Activated CD4-positive, alpha-beta T cell treated with anti-CD3 and anti-CD28 coated beads, Interleukin-10, Interleukin-2, amounts not matched to agents 100 ng/mL and 50 ng/mL, durations not matched to agents 16 hours and 8 hours (primary cell): ENCODE data around the gene FOXC1.

Experiments used
- DNase-seq: peaks from one replicate; pipeline ENCODE4 v3.0.0-alpha.2; 2020

The FOXC1 gene

GRCh38 chr6:1609648-1610496 lies at the start of gene FOXC1:
Gene FOXC1 (plus strand): TSS chr6:1609915. CDS start chr6:1610446, 531 bp downstream.
- peak; percentile 64 for DNase-seq

- DNase-seq = no peak
Observed at GRCh38 chr6:1560281-1561058, 49.2 kb upstream of the FOXC1 start.

DNA sequence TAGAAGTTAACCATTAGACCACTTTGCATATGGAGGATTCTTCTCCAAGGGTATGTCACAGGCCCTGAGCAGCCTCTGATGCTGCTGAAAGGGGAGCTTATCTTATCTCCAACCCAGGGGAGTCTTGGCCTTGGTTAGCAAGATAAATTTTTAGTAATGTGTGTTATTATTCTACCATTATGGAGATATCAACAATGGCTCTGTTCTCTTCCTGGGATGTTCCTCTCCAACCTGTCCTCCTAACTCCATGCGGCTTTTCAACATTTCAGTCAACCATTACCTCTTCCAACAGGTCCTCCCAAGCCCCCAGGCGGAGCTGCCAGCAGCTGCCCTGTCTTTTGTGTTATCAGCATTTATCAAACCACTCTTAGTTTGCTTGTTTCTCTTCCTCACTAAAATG lies 48.4 kb upstream of the FOXC1 start:
- DNase-seq = no peak

DNA sequence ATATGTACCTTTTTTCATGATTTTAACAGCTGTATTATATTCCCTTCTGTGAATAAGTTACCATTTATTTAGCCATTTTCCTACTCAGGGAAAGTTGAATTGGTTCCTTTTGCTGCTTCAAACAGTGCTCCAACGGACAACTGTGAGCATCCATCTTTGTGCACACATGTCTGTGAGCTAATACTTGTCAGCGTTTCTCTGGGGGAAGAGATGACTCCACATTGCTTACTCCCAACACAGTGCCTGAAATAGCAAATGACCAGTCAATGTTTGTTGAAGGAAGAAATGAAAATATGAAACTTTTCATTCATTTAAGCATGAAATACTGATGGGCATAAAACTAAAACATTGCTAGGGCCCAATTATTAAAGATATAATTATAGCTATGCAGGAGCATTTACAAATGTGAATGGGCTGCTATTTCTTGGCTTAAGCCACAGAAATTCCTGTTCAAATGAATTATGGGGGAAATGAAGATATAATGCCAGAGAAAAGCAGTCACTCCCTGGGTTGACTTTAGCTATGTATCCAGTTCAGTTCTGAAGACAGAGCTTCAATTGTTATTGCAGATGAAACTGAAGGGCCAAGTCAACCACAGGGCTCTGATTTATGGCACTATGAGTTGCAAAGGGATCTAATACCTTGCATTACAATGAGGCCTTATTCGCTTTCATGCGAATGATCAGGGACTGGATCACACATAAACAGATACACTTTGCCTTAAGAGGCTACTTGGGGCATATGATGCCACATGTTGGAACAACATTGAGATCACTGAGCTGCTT lies 47.4 kb upstream of the FOXC1 start:
- DNase-seq = no peak

- DNase-seq = no peak
Observed at GRCh38 chr6:1569377-1569776, 40.3 kb upstream of the FOXC1 start.

GRCh38 chr6:1570848-1571247 lies 38.9 kb upstream of the FOXC1 start:
- DNase-seq = no peak

DNA sequence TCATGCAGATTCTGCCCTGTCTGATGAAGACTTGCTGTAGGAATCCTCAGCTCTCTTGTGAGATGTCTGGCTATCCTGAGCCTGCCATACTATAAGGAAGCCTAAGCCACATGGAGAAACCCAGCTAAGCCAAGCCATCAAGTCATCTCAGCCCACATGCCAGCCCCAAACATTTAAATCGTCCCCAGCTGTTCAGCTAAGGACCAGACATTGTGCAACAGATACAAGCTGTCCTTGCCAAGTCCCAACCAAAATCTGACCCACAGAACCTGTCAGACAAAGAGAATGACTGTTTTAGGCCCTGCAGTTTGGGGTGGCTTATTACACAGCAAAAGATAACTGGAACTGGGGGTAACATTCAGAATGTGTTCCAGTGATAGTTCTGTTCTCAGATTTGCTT lies 36.8 kb upstream of the FOXC1 start:
- no peak for DNase-seq

DNA sequence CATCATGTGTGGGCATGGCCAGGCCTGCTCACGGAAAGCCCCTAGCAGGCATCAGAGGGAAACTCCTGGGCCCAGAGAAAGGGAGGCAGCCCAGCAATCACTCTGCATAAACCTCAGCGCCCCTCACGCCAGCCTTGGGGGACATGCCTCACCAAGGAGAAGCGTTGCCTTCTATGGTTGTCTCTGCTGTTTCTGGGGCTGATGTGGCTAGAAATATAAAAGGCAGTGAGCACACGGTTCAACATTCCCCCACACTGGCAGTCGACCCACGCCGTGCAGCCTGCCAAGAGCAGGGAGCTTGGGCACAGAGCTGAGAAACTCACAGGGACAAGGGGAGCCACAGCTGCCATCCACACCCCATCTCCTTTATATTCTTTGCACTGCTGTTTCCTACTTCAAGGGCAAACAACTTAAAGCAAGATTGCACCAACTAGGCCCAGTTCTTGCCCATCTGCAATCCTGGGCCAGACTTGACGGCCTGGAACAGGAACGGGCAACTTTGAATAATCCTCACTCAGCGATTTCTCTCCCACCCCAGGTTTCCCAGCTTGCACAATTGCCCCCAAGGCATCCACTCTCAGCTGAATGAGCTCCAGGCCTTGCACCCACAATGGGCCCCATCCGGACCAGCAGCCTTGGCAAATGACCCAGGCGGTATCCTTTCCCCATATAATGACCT lies 35.5 kb upstream of the FOXC1 start:
- DNase-seq = no peak

DNA sequence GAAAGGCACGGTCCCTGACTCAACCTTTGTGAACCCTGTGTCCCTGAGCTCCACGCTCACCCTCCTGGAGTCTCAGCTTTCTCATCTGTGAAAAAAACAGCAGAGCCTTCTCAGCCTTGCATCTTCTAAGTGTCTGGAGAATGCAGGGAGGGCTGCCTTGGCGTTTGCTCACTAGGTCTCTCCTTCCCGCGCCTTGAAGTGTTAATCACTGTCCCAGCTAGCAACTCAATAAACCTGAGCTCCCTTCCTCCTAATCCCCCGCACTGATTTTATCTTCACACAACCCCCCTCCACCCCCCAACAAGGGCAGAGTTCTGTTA lies 34.9 kb upstream of the FOXC1 start:
- no peak for DNase-seq

DNA sequence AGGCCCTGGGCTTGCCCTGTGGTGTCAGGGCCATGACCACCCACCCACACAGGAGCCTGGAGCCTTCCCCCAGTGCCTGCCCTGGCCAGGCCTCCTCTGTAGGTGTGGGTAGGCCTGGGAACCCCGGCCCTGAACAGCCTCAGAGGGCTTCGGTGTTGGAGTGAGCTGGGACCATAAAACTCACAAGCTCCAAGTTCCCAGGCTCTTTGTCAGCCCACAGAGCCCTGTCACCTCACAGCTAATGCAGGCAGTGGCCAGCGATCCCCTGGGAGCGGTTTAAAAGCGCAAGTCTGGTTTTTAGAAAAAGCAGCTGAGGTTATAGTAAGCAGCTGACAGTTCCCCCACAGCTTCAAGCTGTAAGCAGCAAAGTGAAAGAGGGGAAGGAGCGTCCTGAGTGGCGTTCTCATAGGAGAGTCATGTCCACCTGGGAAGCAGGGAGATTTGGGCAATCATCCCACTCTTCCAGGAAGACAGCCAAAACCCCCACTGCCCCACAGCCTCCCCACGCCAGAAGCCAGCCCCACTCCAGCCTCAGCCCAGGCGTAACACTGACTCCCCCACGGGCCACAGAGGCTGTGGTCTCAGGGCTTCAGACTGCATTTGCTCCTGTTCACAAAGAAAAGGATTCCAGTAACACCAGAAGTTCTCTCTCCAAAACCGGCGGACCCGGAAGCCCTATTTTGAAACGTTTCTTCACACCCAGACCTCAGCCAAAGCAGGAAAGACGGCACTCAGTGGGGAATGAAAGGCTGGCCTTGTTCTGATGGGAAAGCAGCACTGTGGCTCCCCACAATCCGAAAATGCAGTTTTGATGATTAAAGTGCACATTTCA lies 34.3 kb upstream of the FOXC1 start:
- DNase-seq = no peak

GRCh38 chr6:1576166-1576565 lies 33.5 kb upstream of the FOXC1 start:
- no peak for DNase-seq

- DNase-seq = no peak
Observed at GRCh38 chr6:1576711-1577110, 33.0 kb upstream of the FOXC1 start.

DNA sequence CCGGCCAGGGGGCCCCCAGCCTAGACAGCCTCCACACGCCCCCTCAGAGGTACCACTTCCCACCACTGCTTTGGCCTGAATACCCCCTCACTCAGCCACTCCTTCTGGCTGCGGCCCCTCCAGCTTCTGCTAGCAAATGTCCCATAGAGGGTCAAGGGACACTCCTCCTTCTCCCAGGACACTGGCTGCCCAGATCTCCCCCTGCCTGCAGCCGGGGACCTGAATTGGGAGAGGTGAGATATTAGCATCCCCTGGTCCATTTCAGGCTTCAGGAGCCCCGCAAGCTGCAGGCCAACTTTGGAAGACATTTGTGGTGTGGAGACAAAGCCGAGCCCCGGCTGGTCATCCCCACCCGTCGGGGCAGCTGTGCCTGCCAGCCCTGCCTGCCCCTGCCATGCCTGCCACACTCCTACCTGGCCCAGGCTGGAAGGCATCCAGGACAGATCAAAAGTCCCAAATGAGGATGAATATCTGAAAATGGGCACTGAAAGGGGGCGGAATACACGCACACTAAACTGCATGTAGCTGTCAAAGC lies 32.5 kb upstream of the FOXC1 start:
- no peak for DNase-seq

- no peak for DNase-seq
Observed at GRCh38 chr6:1577896-1578745, 31.6 kb upstream of the FOXC1 start.

GRCh38 chr6:1579096-1579495 lies 30.6 kb upstream of the FOXC1 start:
- no peak for DNase-seq

GRCh38 chr6:1580109-1580508 lies 29.6 kb upstream of the FOXC1 start:
- no peak for DNase-seq

DNA sequence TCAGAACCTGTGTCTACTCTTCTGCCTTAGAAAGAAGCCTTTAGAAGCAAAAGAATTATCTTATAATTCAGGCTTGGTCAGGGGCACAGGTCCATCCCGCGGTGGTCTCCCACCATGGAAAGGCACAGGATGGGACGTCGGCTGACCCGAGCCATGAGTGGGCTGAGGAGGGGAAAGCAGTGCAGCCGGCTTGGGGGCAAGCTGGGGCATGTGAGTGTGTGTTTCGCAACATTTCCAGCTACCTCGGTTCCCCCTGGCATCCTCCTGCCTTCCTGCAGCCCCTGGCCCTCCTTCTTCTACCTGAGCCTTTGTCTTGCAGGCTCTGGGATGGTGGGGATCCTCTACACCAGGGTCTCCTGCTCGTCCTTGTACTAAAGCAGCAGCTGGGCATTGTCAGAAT lies 29.1 kb upstream of the FOXC1 start:
- DNase-seq = no peak

DNA sequence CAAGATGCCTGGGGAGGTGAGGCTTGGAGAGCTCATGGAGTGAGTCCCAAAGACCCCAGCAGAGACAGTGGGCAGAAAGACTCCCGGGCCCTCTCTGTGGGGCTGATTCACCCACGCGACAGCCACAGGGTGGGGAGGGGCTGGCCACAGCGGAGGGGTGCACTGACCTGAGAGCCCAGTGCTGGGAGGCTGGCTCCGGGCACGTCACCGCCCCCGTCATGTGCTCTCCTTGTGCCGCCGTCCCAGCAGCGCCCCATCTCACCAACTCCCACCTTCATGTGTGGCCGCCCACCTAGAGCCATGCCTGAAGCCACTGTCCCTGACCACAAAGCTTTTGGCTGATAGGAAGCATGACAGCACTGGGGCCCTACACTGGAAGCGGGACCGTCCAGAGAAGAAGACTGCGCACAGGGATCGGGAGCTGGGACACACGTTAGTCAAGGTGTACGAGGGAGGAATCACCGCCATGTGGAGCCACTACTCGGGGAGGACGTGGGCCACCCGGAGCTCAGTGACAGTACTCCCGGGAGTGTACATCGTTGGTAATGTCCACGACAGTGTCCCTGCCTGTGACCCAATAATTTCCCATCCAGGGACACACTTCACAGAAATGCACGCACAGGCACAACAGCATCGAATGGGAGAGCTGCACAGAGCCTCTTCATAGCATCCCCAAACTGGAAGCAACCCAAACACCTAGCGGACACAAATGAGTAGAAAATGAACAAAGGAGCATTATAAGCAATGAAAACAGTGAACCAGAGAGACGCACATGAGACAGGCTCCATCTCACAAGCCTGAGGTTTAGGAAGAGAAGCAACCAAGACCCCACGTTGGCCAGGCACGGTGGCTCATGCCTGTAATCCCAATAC lies 28.4 kb upstream of the FOXC1 start:
- DNase-seq = no peak

DNA sequence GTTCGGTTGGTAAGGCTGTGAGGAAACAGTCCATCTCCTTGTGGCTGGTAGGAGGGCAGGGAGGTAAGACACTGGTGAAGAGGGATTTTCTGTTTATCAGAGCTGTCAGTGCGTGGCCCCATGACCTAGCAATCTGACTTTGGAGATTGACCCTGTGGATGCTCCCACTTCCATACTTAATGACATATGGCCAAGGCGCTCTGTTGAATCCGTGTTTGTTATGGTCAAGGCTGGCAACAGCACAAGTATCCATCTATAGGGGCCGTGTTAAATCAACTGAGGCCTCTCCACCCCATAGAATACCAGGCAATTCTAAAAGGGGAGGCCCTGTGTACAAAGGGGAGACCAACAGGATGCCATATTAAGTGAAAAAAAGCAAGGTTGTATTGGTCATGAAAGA lies 25.6 kb upstream of the FOXC1 start:
- no peak for DNase-seq
